ENCODE results near the gene EEFSEC.
"Not testable (repeated sequence)": the region's sequence is repeated elsewhere in the genome, so short reads cannot be mapped to it uniquely, and the experiment has no call there.

The EEFSEC gene

DNA sequence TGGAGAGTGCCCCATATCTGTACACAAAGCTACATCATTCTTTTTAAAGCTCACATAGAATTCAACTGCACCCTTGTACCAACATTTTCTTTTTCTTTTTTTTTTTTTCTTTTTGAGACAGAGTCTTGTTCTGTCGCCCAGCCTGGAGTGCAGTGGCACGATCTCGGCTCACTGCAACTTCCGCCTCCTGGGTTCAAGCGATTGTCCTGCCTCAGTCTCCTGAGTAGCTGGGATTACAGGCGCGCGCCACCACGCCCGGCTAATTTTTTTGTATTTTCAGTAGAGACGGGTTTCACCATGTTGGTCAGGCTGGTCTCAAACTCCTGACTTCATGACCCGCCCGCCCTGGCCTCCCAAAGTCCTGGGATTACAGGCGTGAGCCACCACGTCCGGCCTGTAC lies 1.1 kb downstream of the EEFSEC start:
- DNase-seq, result not testable (repeated sequence)

DNA sequence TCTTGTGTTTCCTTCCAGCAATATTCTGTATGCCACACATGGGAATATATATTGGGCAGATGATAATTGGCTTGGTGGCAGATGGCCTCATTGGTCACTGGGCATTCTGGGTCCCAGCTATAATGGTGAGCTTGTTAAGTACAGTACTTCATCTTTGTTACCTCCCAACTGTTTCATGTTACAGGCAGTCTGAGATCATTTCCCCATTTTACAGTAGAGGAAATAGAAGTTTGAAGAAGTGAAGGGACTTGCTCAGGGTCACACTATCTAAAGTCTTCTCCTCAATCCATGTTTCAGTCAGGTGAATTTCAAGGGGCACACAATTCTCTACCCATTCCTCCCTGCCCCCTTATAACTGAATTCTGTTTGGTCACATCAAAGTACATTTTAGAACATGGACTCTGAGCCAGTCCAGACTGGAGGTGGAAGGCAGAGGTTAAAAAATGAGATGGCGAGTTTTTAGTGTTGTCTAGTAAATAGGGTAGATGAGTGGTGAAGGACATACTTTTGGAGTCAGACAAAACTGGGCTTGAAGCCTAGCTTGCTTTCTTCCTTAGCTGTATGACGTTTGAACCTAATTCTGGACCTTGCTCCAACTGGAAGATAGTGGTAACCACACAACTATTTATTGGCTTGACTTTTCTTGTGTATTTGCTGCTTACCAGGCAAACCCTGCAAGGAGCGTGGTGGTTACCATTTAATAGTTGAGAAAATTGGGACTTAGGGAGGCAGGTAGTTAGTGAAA lies 2.5 kb downstream of the EEFSEC start:
- DNase-seq, result no peak

DNA sequence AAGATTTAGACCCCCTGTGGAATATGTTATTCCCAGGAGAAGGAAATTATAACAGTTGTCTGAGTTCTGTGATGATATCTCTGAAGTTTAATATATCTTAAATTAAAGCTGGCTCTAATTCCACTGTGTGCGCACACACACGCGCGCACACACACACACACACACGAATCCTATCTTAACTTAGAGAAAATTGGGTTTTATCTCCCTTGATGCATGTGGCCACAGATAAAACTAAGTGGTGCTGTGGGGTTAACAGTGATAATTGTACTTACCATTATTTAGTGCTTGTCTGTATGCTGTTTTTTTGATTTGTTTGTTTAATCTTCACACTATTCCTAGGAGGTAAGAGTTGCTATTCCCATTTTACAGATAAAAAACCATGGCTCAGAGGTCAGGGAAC lies 7.4 kb downstream of the EEFSEC start:
- DNase-seq, result no peak

DNA sequence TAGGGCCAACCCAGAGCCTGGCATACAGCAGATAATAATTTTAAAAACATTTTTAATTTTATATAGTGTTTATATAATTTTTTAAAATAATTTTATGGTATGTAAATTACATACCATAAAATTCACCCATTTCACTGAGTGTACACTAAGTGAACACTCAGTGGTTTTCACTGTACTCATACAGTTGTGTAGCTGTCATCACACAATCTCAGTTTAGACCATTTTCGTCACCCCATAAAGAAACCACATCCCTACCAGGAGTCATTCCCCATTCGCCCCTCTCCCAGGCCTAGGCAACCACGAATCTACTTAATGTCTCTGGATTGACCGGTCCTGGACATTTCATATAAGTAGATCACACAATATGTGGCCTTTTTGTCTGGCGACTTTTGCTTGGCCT lies 10.2 kb downstream of the EEFSEC start:
- no peak for DNase-seq

DNA sequence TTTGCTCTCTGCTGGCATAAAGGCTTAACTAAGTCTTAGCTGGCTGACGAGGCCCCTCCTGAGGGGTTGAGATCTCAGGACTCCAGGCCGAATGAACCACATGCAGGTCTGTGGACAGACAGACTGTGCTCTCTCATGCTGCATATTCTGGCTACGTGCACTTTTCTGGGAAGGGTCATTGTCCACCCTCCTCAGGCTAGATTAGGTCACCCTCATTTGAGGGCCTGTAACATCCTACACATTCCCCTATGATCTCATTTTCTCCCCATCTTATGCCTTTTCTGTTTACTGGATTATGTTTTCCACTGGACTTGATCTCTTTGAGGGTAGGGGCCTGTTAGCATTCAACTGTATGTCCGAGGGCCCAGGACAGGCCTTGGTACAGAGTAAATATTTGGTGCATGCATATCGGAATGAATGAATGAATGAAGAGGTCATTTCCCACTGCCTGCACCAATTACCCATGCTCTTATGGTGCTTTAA lies 13.7 kb downstream of the EEFSEC start:
- no peak for DNase-seq

DNA sequence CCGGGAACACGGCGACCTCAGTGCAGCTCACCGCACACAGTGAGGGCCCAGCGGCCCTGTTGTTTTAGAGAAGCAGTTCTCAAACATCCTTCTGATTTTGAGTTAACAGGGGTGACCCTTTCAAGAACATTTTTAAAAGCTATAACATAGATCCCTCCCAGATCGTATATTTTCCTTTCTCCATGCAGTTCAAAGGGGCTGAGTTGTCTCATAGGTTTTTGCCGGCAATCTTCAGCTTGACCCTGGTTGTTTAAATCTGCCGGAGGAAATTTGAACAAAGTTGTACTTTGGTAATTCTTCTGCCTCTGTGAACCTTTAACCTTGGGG lies 14.3 kb downstream of the EEFSEC start:
- DNase-seq, result no peak

DNA sequence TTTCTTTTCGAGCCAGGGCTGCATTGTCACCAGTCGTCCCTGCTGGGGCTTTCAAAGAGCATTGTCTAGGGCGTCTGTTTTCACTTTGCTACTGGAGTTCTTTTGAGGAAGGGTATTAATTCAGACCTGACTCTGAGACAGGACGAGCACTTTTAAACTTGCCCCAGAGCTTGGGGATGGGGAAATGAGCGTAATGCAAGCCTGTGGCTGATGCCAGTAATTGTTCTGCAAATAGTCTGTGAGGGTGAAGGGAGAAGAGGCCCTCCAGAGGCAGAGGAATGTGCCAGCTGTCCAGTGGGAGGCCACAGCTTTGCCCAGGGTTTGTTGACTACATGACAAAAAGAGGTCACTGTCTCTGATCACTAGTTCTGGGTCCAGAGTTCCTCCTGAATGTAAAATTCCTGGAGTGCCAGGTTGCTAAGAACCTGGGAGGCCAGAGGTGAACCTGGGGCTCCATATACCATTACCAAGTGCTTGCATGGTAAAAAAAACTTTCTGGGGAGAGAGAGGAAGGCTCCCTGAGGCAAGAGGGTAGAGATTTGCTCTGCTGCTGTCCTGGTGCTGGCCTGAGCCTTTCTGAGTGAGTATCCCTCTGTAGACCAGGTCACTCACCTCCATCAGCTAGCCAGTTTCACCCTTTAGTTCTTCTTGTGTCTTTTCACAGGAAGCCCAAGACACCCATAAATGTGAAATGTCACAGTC lies 14.8 kb downstream of the EEFSEC start:
- DNase-seq, result no peak

DNA sequence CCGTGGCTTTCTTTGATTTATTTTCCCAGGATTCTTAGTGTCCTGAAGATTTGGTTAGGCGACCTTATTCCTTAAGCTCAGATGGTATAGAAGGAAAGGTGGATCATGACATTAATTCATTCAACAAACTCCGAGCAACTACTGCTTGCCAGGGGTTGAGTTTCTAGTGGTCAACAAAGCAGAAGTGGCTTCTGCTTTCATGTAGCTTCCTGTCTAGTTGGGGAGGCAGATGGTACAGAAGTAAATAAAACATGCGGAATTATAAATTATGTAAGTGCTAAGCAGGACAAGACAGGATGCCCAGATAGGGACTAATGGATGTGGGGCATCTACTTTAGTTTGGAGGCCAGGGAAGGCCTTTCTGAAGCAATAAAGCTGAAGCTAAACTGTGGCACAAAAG lies 15.6 kb downstream of the EEFSEC start:
- DNase-seq, result no peak

DNA sequence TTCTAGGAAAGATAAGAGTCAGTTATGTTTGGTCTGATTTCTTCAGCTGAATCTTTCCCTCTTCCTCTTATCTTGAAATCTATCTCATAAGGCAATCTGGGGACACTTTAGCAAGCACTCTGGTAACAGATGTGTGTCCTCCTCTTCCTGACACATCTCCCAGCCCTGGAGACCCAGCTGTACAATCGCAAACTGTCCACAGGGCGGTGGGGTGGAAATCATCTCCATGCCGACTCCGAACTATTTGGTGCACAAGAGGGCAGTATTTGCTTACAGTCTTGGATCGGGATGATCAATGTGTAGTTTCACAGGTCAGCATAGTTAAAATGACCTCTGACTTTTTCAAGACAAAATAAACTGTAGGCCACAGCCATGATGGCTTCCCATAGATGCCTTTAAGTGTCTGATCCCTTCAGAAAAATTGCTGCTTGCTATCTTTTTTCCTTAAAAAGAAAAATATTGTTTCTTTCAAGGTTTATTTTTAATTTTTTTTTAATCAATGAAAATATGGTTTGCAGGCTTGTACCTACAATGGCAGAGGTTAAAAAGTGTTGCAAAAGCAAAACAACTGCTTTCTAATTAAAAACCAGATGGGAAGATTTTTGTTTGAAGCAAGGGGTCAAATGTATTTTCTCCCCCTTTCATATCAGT lies 17.7 kb downstream of the EEFSEC start:
- no peak for DNase-seq

DNA sequence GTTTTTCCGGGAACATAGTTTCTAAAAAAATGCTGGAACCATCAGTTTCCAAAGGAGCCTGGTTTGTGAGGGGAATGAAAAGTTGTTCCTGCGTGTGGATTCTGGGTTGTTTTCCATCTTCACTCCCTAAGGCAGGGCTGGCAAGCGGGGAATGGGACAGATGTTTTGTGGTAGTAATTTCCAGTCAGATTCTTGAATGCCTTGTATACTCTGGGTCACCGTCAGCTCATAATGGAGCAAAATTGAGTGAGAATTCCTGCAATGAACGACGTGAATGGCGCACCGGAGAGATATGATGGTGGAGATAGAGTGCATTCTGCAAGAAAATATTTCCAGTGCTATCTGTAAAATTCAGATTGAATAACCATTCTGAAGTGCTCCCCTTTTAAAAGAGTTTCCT lies 19.9 kb downstream of the EEFSEC start:
- no peak for DNase-seq

DNA sequence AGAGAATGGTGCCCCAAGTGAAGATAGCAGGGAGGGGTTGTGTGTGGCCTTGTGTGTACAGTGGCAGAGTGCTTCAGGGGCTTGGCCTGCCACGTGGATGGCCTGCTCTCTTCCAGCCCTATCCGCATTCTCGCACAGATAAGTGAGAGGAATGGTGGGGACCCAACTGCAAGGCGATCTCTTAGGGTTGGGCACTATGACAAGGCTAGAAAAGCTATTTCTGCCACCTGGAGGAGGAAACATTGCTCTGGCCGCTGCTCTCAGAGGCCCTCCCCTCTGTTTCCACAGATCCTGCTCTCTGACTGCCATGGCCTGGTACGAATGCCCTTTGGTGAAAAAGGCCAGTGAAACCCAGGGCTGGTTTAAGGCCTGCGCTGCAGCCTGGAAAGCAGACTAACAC lies 20.6 kb downstream of the EEFSEC start:
- DNase-seq, result no peak

DNA sequence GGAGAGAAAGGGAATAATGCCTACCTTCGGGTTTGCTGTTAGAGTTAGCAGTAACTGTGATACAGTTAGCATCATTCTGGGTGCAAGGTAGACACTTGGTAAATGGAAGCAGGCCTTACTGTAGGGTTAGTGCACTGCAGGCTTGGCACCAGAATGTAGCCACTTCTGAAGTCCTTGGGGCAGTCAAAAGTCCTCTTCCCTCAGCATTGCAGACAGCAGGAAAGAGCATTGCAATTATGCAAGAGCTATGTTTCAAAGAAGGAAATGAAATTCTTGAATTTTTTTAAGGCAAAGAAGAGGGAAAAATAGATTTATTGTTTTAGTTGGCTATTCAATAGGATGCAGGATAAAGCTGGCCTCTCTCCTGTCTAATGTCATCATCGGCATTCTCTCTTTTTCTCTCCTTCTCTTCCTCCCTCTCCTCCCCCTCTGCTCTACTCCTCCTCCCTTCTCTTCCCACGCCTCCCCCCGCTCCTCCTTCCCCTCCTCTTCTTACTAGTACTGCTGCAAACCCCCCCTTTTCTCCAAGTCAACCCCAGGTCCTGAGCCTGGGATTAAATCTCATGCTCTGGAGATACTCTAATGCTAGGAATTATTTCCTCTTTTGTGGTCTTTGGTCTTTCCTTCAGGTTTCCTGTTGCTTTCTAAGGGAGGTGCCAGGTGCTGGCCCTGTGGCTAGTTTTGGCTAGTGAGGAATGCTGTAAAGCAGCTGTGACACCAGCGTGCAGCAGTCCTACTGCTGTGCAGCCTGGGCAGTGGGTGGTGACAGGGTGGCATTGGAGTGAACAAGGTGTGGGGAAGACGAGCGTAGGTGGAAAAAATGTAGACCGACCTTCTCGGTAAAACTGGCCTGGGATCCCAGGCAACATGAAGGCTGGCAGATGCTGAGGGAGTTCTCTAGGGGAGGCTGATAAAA lies 21.7 kb downstream of the EEFSEC start:
- no peak for DNase-seq

DNA sequence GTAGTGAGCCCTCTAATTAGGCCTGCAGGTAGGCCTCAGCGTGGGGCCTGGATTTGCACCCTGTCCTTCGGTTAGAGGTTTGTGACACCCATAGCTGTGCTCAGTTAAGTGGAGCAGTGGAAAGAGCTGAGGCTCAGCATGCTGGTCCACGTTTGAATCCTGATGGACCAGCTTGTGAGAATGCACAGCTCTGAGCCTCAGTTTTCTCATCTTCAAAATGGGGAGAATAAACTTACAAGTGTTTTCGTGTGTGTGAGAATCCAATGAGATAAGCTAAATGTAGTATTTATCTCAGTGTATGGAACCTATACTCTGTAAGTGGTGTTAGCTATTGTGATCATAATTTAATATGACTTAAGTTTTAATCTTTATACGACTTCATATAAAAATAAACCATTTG lies 22.5 kb downstream of the EEFSEC start:
- no peak for DNase-seq

DNA sequence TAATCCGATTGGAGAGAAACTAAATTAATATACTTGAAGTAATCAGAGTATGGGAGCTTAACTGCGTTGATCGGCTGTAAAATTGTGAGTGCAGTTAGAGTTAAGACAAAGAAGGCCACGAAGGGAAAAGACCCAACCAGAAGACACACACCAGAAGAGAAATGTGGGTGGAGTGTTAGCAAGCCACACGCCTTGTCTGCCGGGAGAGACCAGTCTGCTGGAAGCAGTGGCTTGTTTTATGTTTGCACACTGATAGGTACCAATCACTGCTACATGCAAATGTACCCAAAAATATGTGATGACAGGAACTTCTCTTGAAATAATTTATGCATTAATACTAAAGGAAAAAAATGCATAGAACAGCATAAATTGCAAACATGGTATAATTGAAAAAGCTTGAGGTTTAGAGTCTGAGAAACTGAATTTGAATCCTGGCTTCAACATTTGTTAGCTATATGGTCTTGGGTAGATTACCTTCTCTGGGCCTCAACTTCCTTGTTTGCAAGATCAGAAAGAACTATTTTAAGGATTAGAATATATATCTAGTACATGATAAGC lies 23.1 kb downstream of the EEFSEC start:
- DNase-seq, result no peak

DNA sequence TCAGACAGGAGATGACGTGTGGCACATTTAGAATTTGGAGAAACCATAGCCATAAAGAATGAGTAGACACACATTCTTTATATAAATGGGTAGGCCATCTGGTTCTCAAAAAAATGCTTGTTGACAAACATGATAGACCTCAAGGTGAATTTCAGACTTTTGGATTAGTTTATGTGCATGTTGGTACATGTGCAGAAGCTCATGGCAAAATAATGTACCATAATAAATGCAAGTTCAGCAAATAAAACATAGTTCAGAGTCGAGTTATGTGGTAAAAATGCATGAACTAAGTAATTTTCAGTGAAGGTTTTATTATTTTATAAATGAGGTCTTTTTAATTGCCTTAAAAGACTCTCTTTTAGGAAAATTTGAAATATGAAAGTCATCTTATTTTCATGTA lies 24.6 kb downstream of the EEFSEC start:
- DNase-seq, result no peak

DNA sequence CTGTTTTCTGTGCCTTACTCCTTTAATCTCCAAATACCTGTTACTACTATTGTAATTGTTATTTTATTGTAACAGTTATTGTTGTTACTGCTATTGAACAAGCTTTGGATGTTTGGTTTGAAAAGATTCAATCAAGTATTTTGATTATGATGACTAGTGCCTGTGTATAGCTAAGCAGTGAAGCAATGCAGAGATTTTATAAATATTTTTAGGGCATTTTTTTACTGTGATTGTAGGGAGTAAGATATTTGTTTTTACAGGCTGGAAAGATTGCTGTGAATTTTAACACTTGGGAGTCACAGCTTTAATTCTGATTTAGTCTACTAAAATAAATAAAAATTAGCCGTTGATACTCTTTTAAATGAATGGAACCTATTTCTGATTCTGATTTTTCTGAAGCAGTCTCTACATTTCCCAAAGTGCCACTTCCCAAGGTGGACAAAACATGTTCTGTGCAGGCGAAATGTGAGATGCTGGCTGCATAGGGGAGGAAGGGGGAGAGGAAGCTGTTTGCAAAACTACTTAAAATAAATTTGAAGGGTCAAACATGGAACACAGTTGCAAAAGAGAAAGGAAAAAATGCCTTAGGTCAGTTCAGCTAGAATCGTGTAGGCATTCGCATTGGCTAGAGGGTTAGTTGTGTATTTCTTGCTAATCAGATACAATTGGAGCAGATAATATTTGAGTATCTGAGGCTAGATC lies 25.7 kb downstream of the EEFSEC start:
- no peak for DNase-seq

DNA sequence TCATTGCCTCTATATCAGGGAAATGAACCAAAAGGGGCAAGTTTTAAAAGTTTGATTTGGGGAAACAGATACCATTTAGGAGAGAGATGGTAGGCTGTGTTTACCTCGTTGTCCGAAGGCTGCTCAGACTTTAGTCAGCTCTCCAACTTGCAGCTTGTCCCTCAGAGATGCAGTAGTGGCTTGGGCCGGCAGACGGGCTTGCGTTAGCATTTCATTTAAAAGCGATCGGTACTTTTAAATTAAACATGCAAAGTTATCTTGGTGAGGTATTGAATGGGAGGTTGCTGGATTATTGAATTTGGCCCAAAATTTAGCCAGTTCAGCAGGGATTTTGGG lies 26.2 kb downstream of the EEFSEC start:
- DNase-seq, result no peak

DNA sequence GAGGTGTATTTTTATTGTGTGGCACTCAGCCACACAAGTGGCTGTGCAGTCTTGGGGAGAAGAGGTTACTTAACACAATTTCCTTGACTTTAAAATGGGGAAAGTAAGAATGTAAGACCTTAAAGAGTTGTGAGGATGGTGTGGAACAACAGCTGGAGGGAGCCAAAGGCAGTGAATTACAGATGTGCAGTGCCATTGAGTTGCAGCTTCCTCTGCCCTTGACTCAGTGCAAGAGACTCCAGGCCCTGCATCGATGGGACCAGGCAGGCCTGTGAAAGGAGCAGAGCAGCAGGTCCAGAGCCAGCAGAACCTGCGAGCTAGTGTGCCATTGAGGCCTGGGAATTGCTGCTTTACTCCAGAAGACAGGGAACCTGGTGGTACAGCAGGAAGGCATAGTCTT lies 27.2 kb downstream of the EEFSEC start:
- DNase-seq, result no peak

DNA sequence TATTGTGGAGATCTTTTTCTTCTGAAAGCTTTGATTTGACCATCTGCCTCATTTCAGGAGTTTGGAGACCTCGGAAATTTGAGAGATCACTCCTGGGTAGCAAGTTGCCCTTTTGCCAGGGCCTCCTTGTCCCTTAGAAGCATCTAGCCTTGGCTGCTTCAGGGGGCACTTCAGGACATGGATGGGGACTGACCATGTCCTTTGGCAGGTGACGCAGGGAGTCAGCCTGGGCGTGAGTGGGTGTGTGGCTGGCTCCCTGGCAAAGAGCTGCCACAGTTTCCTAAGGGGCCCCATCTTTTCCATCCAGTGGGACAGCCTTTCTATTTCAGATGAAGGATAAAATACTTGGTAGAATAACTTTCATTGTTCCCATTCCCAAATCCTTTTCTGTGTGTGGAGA lies 27.6 kb downstream of the EEFSEC start:
- no peak for DNase-seq

DNA sequence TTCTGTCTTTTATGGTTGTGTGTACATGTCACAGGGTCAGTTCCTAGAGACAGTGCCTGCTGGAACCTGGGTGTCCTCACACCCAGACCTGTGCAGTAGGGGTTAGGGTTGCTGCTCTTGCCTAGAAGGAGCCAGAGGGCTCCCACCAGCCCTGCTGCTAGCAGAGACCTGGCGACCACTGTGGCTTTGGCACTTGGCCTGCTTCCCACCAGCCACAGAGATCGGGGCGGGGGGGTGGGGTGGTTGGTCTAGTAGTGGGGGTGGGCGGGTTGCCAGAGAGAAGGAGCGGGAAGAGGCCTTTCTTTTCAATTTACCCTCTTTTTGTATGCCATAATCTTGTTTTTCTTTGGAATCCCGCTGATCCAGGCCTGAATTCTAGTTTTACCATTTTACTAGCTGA lies 29.4 kb downstream of the EEFSEC start:
- DNase-seq, result no peak

DNA sequence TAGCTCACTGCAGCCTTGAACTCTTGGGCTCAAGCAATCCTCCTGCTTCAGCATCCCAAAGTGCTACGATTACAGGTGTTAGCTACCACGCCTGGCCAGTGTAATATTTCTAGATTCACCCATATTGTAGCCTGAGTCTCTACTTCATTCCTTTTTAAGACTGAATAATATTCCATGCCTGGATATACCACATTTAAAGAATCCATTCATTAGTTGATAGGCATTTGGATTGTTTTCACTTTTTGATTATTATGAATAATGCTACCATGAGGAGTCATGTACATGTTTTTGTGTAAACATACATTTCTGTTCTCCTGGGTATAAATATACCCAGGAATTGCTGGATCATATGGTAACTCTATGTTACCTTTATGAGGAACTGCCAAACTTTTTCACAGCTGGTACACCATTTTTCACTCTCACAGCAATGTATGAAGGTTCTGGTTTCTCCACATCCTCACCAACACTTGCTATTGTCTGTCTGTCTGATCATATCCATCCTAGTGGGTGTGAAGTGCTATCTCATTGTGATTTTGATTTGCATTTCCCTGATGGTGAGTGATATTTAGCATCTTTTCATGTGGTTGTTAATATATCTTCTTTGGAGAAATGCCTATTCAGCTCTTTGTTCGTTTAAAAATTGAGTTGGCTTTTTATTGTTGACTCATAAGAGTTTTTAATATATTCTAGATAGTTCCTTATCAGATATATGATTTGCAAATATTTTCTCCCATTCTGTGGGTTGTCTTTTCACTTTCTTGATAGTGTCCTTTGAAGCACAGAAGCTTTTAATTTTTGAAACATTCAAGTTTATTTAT lies 32.6 kb downstream of the EEFSEC start:
- DNase-seq, result no peak

Data from RPMI8226 (cell line).